HepG2 (cell line): ENCODE results near the gene BLCAP.

Experiments
- ASH2L ChIP-seq: fragments of 300-600, 200-600 bp; sonication (generic); IDR thresholded peaks from 2 replicates; pipeline ENCODE4 v1.7.0; 2017; ENCODE audit warnings: low read depth, mild to moderate bottlenecking, moderate library complexity, mixed read lengths, low read length; ENCODE audit not compliant: insufficient read length
- CTCF ChIP-seq: sonication (generic); formaldehyde crosslinking; IDR thresholded peaks from 2 replicates; pipeline ENCODE4 v1.5.0; 2020; ENCODE audit warnings: mild to moderate bottlenecking, missing genetic modification reagents, moderate library complexity
- ERF ChIP-seq: IDR thresholded peaks from 2 replicates; pipeline ENCODE4 v1.6.1; 2018; ENCODE audit warnings: missing biosample characterization, missing genetic modification reagents
- HES4 ChIP-seq: sonication (generic); formaldehyde crosslinking; IDR thresholded peaks from 2 replicates; pipeline ENCODE4 v1.9.0; 2021; ENCODE audit warnings: mild to moderate bottlenecking, missing genetic modification reagents, borderline replicate concordance
- KLF16 ChIP-seq, 2 experiments: sonication (generic) in 1 of 2; formaldehyde crosslinking in 1 of 2; IDR thresholded peaks; 2 replicates each; pipeline versions ENCODE4 v1.6.1 to v1.8.0; 2016 to 2023; ENCODE audit warnings: missing genetic modification reagents in 2 of 2, missing compliant biosample characterization in 1 of 2
- RAD21 ChIP-seq: fragments of 450-650 bp; formaldehyde crosslinking; IDR thresholded peaks from 2 replicates; pipeline ENCODE4 v1.5.0; 2020; ENCODE audit warnings: mild to moderate bottlenecking
- REST ChIP-seq, 2 experiments: IDR thresholded peaks; 2 replicates each; pipeline ENCODE4 v1.6.1; 2011 to 2012; ENCODE audit warnings: low read length in 2 of 2, borderline replicate concordance in 1 of 2, low read depth in 1 of 2, mild to moderate bottlenecking in 1 of 2, moderate library complexity in 1 of 2
- RORA ChIP-seq: sonication (generic); formaldehyde crosslinking; IDR thresholded peaks from 2 replicates; pipeline ENCODE4 v1.5.0; 2020; ENCODE audit warnings: mild to moderate bottlenecking, missing genetic modification reagents, moderate library complexity
- TBP ChIP-seq: sonication (generic); formaldehyde crosslinking; IDR thresholded peaks from 2 replicates; pipeline ENCODE4 v1.5.0; 2020; ENCODE audit warnings: missing genetic modification reagents
- ZBTB7B ChIP-seq: sonication (generic); formaldehyde crosslinking; IDR thresholded peaks from 2 replicates; pipeline ENCODE4 v1.4.0; 2020; ENCODE audit warnings: missing genetic modification reagents
- ZFP1 ChIP-seq: IDR thresholded peaks from 2 replicates; pipeline ENCODE4 v1.6.1; 2016
- ZNF512 ChIP-seq: sonication (generic); formaldehyde crosslinking; IDR thresholded peaks from 2 replicates; pipeline ENCODE4 v1.4.0; 2020; ENCODE audit warnings: mild to moderate bottlenecking, missing genetic modification reagents

- TF ChIP-seq REST (IDR thresholded peaks at IDR 0.05; ENCODE audit: borderline replicate concordance in 1 of 2, low read depth in 1 of 2, low read length in 2 of 2) (no peak), RAD21 (CRISPR knock-in tag) (no peak), ZFP1 (CRISPR knock-in tag) (no peak), KLF16 (CRISPR knock-in tag; IDR thresholded peaks at IDR 0.05) (no peak), ZBTB7B (CRISPR knock-in tag) (no peak), TBP (CRISPR knock-in tag) (no peak), ASH2L (no peak), RORA (CRISPR knock-in tag) (no peak), ERF (no peak), CTCF (CRISPR knock-in tag) (no peak), HES4 (no peak), ZNF512 (no peak)
These were observed 5.6 kb upstream of the BLCAP start for GRCh38 chr20:37533154-37533715.
